Activated naive CD8-positive, alpha-beta T cell treated with anti-CD3 and anti-CD28 coated beads for 36 hours (primary cell): ENCODE data around the gene FSTL4. TPM values are rescaled to one million over a fixed set of nuclear protein-coding genes. Genes with fewer than 3 reads are reported as not detected.

Experiments
- DNase-seq: peaks from one replicate; pipeline ENCODE4 v3.0.0; 2021
- H3K27ac Mint-ChIP-seq: one replicate; pipeline ENCODE4 v1.8.0; 2022; ENCODE audit warnings: mild to moderate bottlenecking, moderate library complexity, mixed read lengths
- H3K27me3 Mint-ChIP-seq: one replicate; pipeline ENCODE4 v1.8.0; 2022; ENCODE audit warnings: mild to moderate bottlenecking, mixed read lengths
- H3K36me3 Mint-ChIP-seq: one replicate; pipeline ENCODE4 v1.8.0; 2021; ENCODE audit warnings: mild to moderate bottlenecking, mixed read lengths
- H3K4me1 Mint-ChIP-seq: one replicate; pipeline ENCODE4 v1.8.0; 2021; ENCODE audit warnings: mixed read lengths
- H3K4me3 Mint-ChIP-seq: one replicate; pipeline ENCODE4 v1.8.0; 2022; ENCODE audit warnings: mild to moderate bottlenecking, moderate library complexity, mixed read lengths
- H3K9me3 Mint-ChIP-seq: one replicate; pipeline ENCODE4 v1.8.0; 2022; ENCODE audit warnings: mixed read lengths
- total RNA-seq, 2 experiments: library from RNA; stranded (reverse); gene quantifications; one replicate each; pipeline ENCODE4 v1.2.3, GENCODE V29; 2021

FSTL4 gene
- total RNA-seq, 2 experiments from 2014 or later: 0.10 to 0.29 TPM

DNA sequence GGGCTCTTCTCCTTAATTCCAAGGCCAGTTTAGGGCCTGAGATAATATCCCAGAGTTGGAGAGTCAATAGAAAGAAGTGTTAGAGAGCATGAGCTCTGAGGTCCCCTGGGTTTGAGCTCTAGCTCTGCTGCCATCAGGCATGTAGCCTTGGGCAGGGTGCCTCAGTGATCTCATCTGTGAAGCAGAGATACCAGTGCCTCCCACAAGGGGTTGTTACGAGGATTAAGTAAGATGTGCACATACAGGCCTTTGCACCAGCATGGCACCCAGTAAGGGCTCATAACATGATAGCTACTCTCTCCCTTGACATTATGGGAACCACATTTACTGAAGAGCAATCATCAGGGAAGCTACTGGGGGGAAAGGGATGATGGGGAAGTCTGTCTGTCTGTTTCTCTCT, 294.8 kb downstream of the FSTL4 start:
- Mint-ChIP-seq H3K4me3 (no peak overlapping the region), H3K36me3 (no peaks in the 10 kb centered on the region), H3K27me3 (no peaks in the 10 kb centered on the region), H3K9me3 (no peaks in the 10 kb centered on the region), H3K4me1 (peaks cover 15% of the 10 kb centered on the region), H3K27ac (no peak overlapping the region)
- no peak for DNase-seq

DNA sequence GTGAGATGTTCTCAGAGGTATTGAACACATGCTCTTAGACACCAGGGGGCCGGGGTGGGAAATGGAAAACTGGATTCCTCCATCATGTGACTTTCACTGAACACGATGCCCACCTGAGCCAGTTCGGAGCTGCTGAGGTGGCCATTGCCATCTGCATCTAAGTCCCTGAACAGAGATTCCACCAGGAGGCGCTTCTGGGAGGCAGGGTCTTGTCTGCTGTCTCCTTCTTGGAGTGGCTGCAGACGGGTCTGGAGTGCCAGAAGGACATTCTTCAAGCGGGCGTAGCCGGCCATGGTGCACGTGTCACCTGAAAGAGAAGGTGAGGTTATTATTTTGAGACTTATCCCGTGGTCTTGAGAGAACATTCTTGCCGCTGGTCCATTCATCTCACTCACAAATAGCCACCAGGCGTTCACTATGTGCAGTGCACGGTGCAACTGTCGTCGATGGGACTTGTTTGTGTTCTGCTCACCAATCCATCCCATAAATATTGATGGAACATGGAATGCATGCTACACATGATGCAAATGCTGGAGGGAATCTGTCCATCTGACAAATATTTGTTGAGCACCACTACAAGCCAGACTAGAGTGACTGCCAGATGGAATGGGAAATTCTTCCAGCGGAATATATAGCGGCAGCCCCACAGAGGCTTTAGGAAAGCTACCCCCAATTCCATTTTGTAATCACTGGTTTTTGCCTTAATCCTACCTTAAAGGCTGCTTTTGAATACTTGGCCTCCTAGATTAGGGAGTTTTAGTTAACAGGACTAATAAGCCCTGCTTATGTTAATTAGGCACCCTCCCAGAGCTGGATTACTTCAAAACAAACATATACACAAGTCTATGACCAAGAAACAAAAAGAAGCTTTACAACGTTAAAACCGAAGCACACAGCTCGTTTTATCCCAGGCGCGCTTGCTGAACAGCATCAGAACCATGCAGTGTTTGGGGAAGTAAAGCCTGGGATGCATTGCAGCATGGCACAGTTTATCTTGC, 295.7 kb downstream of the FSTL4 start:
- H3K36me3 Mint-ChIP-seq: no peaks in the 10 kb centered on the region
- H3K4me3 Mint-ChIP-seq: no peak overlapping the region
- no peaks in the 10 kb centered on the region for H3K9me3 Mint-ChIP-seq
- H3K27me3 Mint-ChIP-seq: no peaks in the 10 kb centered on the region
- H3K4me1 Mint-ChIP-seq: peaks cover 6% of the 10 kb centered on the region
- DNase-seq: no peak
- no peak overlapping the region for H3K27ac Mint-ChIP-seq

DNA sequence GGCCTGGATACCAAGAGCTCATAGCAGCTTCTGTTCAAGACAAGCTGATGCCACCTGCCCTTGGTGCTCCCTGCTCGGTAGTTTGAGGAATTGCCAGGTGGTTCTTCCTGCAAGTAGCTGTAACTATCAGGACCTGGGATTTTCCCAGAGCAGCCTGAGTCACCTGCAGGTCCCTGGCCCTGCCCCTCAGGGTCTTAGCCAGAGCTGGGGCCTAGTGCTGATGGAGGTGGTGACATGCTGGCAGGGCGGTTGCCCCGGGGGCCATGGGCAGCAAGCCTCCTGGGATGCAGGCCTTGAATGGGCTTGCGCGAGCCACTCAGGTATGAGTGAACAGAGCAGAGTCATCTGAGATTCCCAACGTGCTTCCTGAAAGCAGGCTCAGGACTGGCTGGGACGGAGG, 298.3 kb downstream of the FSTL4 start:
- no peaks in the 10 kb centered on the region for H3K4me1 Mint-ChIP-seq
- no peak overlapping the region for H3K27ac Mint-ChIP-seq
- H3K9me3 Mint-ChIP-seq: no peaks in the 10 kb centered on the region
- DNase-seq: no peak
- H3K27me3 Mint-ChIP-seq: peaks cover 2% of the 10 kb centered on the region
- no peaks in the 10 kb centered on the region for H3K36me3 Mint-ChIP-seq
- no peak overlapping the region for H3K4me3 Mint-ChIP-seq

DNA sequence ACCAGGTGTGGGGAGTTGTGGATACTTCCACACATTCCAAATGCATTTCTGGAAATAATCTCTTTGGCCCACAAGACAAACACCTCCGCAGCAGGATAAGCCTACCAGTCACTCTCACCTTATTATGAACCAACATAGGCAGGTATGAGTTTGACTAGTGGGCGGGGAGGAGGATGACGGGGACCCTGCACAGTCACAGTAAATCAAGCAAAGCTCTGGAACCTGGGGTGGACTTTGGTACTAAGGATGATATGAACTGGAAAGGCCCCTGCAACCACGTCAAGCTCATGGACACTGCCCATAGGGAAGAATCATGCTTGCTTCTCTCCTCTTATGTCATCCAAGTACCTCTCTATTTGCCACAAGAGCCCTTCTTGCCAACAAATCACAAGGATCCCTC, 301.2 kb downstream of the FSTL4 start:
- no peak overlapping the region for H3K27ac Mint-ChIP-seq
- H3K27me3 Mint-ChIP-seq: peaks cover 3% of the 10 kb centered on the region
- no peak overlapping the region for H3K4me3 Mint-ChIP-seq
- DNase-seq: no peak
- no peaks in the 10 kb centered on the region for H3K36me3 Mint-ChIP-seq
- no peaks in the 10 kb centered on the region for H3K9me3 Mint-ChIP-seq
- no peaks in the 10 kb centered on the region for H3K4me1 Mint-ChIP-seq

DNA sequence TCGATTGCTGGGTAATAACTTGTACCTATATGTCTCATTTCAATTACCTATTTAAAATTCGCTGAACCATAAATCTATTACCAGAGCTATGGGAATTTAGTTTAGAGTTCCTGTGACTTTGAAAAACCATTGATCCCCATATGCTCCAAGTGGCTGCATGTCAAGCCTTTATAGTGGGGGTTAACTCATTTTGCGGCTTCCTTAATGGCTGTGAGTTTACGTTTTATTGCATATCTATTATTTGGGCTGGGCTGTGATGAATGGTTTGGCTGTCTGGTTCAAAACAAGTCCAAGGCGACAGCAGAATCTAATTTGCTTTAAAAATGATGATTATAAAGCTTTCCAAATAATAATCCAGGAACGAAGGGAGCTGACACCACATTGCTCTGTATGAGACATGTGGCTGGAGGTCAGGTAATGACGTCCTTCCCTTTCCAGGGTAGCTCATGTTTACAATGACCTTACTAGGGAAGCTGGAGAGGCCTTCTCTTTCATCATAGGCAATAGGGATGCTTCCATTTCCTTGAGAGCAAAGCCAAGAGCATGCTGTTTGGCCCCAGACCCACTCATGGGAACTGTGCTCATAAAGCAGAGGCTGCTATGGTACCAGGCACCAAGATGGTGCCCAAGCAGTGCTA, 302.2 kb downstream of the FSTL4 start:
- Mint-ChIP-seq H3K36me3 (no peaks in the 10 kb centered on the region), H3K27ac (no peak overlapping the region), H3K9me3 (no peaks in the 10 kb centered on the region), H3K4me3 (no peak overlapping the region), H3K4me1 (no peaks in the 10 kb centered on the region), H3K27me3 (peaks cover 3% of the 10 kb centered on the region)
- no peak for DNase-seq

DNA sequence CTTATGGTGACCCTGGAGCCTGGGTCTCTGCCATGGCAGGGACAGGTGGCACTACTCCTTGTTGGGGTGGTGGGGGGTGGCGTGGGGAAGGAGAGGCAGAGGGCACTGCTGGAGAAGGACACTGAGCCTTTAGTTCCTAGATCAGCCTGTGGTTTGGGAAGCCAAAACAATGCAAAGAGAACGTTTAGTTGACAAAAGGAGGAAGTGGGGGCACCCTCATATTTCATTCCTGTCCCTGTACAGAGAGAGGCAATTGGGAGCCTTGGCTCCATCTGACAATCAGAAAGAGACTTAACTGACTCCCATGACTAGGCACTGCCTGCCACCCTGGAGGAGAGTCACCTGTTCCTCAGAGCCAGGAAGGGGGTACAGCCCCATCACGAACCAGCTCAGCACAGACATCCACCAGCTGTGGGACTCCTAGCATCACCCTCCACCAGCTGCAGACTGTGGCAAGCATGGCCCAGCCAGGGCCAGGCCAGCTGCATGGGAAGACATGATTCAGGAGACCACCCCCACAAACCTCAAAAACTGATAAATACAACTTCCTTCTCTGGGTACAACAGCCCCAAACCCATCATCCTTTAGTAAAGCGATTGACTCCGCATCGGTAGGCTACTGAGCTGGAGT, 303.1 kb downstream of the FSTL4 start:
- H3K36me3 Mint-ChIP-seq: no peaks in the 10 kb centered on the region
- H3K27ac Mint-ChIP-seq: no peak overlapping the region
- no peak overlapping the region for H3K4me3 Mint-ChIP-seq
- no peaks in the 10 kb centered on the region for H3K9me3 Mint-ChIP-seq
- H3K4me1 Mint-ChIP-seq: no peaks in the 10 kb centered on the region
- peaks cover 3% of the 10 kb centered on the region for H3K27me3 Mint-ChIP-seq
- no peak for DNase-seq

DNA sequence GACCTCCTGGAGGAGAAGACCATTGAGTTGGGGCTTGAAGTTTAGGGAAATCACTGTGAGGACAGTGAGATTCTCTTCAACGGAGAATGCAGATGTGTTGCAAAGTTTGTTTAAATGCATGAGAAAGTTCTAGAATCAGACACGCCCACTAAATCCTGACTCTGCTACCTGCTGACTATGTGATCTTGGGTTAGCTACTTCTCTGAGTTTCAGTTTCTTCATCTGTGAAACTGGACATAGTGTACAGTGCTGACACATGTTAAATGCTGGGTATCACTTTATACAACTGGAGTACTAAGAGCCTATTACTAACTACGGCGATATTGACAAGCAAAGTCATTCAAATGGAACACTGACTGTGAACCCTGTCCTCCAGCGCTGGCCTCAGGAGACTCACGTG, 305.1 kb downstream of the FSTL4 start:
- no peaks in the 10 kb centered on the region for H3K4me1 Mint-ChIP-seq
- H3K36me3 Mint-ChIP-seq: no peaks in the 10 kb centered on the region
- no peak overlapping the region for H3K27ac Mint-ChIP-seq
- no peak for DNase-seq
- H3K27me3 Mint-ChIP-seq: peaks cover 3% of the 10 kb centered on the region
- H3K9me3 Mint-ChIP-seq: no peaks in the 10 kb centered on the region
- no peak overlapping the region for H3K4me3 Mint-ChIP-seq

DNA sequence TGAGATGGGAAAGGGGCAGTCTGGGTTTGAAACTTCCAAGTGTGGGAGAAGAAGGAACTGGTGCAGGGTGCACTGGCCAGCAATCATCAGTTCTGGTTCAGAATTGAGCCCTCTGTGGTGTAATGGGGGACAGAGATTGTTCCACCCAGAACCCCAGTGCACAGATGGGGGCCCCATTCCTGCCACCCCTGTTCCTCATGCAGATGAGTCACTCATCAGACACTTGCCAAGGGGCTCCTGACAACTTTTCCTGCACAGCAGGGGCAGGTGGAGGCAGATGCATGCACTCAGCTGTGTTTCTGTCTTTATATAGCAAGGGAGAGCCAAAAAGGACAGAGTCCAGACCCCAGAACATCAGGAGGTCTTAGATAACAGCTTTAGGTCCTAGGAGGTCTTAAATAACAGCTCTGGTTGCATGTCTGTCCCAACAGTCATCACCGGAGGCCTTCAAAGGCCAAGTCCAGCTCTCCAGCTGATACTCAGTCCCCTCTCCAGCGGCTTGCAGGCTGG, 307.6 kb downstream of the FSTL4 start:
- no peaks in the 10 kb centered on the region for H3K36me3 Mint-ChIP-seq
- H3K27ac Mint-ChIP-seq: no peak overlapping the region
- H3K4me1 Mint-ChIP-seq: no peaks in the 10 kb centered on the region
- no peak overlapping the region for H3K4me3 Mint-ChIP-seq
- H3K9me3 Mint-ChIP-seq: no peaks in the 10 kb centered on the region
- DNase-seq: no peak
- peaks cover 3% of the 10 kb centered on the region for H3K27me3 Mint-ChIP-seq

DNA sequence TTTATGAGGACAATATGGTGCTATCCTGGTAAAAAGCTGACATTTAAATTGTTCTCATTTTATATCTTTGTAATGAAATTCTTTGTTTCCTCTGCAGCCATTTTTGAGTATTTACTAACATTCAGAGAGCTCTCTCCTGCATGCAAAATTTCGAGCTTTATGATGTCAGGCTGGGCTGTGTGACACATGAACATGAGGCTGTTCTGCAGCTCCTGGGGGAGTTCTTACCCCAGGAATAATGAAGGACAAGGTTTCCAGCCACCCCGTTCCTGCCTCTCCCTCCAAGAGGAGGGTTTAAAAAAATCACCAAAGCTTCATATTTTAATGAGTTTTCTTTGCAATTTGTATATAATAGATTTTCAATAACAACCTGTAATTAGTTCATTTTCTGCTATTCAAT, 308.2 kb downstream of the FSTL4 start:
- peaks cover 2% of the 10 kb centered on the region for H3K27me3 Mint-ChIP-seq
- H3K27ac Mint-ChIP-seq: no peak overlapping the region
- H3K4me1 Mint-ChIP-seq: no peaks in the 10 kb centered on the region
- no peak for DNase-seq
- H3K4me3 Mint-ChIP-seq: no peak overlapping the region
- no peaks in the 10 kb centered on the region for H3K9me3 Mint-ChIP-seq
- H3K36me3 Mint-ChIP-seq: no peaks in the 10 kb centered on the region

DNA sequence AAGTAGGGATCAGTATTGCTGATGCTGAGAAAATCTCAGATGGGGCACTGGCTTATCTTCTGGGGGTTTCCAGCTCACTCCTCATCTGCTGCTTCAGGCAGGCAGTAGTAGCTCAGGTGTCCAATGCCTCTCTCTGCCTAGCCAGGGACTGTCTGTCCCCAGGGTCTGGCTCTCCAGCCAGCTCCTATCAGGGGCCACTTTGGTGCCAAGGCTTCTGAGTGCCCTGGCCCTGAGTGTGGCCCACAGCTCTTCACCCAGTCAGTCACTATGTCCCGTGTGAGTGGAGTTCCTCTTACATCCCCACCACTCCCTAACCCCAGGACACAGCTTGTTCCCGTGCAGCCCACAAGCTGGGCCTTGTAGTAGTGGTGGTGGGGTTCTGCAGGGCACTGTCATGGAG, 309.0 kb downstream of the FSTL4 start:
- Mint-ChIP-seq H3K27ac (no peak overlapping the region), H3K4me1 (peaks cover 7% of the 10 kb centered on the region), H3K4me3 (no peak overlapping the region), H3K36me3 (no peaks in the 10 kb centered on the region), H3K27me3 (no peaks in the 10 kb centered on the region), H3K9me3 (no peaks in the 10 kb centered on the region)
- DNase-seq: no peak

DNA sequence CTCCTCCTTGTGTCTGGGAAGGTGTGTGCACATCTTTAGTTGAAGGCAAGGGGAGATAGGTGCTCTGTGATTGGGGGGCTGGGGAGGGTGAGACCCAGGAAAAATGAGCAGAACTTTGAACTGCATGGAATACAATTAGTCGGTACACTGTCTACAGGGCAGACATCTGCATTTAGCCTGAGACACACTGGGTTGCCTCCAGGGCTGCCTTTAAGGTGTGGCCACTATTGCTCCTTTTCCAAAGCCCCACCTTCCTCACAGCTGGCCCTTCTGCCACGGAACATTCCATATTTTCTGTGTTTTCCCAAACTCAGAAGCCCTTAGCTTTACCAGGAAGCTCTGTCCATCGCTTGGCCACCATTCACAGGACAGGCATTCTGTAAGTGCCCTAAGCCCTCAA, 312.6 kb downstream of the FSTL4 start:
- Mint-ChIP-seq H3K27ac (no peak overlapping the region), H3K27me3 (no peaks in the 10 kb centered on the region), H3K9me3 (no peaks in the 10 kb centered on the region), H3K4me1 (peaks cover 10% of the 10 kb centered on the region), H3K36me3 (no peaks in the 10 kb centered on the region), H3K4me3 (no peak overlapping the region)
- DNase-seq: no peak

DNA sequence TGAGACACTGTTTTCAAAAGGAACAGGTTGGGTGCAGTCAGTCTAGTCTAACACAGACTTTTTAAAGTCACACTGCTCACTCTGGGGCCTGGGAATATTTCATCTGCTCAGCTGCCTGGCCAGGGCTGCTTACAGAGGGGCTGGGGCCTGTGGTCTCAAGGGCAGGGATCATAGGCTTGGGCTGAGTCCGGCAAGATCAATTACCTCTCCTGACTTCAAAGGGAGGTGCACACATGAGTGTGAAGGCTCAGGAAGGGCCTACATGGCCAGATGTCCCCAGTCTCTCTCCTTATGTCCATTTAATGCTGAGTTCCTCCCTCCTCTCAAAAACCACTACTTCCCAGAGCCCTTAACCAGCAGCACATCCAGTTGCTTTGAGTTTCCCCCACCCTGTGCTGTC, 313.3 kb downstream of the FSTL4 start:
- no peak for DNase-seq
- no peak overlapping the region for H3K4me3 Mint-ChIP-seq

DNA sequence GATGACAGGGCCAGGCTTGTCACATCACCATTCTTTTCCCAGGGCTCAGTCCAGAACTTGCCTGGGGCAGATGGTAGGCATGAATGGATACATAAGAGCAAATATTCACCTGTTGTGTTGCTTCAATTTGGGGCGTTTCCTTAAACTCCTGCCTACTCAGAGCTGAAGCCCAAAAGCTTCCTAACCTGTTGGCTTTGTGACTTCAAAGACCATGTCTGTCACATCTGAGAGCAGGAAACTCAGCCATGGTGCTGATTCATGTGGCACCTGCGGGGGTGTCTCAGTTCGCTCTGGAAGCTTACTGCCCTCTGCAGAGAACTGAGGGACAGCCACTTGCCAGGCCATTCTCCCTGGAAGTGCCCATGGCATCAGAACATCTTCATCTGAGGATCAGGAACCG, 313.9 kb downstream of the FSTL4 start:
- Mint-ChIP-seq H3K4me1 (peaks cover 10% of the 10 kb centered on the region), H3K27me3 (no peaks in the 10 kb centered on the region), H3K4me3 (no peak overlapping the region), H3K27ac (no peak overlapping the region), H3K36me3 (no peaks in the 10 kb centered on the region), H3K9me3 (no peaks in the 10 kb centered on the region)
- peak; percentile 21 for DNase-seq

More for the DNA sequence above, 313.3 kb downstream of the FSTL4 start:
- H3K27ac Mint-ChIP-seq: no peak overlapping the region
- no peaks in the 10 kb centered on the region for H3K27me3 Mint-ChIP-seq
- peaks cover 10% of the 10 kb centered on the region for H3K4me1 Mint-ChIP-seq
- H3K9me3 Mint-ChIP-seq: no peaks in the 10 kb centered on the region
- H3K36me3 Mint-ChIP-seq: no peaks in the 10 kb centered on the region

DNA sequence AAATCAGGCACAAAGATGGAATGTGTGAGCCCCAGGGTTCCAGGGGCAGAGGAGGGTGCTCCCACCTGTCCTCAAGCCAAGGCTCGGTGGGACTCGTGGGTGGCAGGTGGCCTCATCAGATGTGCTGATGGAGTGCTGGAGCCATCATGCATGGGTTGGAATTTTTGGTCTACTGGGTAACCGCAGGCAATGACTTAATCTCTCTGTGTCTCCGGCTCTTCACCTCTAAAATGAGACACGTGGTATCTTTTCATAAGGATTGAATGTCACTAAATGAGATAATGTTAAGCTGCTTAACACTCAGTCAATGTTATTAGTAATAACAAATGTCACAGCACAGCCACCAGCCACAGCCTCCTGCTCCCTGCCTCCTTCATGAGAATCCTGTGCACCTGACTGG, 315.0 kb downstream of the FSTL4 start:
- Mint-ChIP-seq H3K4me3 (no peak overlapping the region), H3K4me1 (peaks cover 10% of the 10 kb centered on the region), H3K9me3 (no peaks in the 10 kb centered on the region), H3K27ac (no peak overlapping the region), H3K36me3 (no peaks in the 10 kb centered on the region), H3K27me3 (no peaks in the 10 kb centered on the region)
- DNase-seq: no peak

DNA sequence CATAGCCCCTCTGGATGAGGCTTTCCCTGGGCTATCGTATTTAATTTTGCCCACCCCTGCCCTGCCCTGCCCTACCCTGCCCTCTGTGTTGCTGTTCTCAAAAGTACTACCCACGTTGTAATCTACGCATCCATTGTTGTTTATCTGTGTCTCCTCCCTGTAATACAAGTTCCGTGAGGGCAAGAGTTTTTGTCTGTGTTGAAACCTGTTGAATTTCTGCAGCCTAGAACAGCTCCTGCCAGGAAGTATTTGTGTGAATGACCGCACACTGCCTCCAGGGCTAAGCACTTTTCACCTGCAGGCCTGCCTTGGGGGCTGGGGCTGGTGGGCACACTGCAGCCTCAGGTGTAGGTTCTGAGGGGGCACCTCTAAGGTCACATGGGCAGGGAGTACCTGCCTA, 315.7 kb downstream of the FSTL4 start:
- Mint-ChIP-seq H3K4me1 (peaks cover 10% of the 10 kb centered on the region), H3K9me3 (no peaks in the 10 kb centered on the region), H3K27me3 (no peaks in the 10 kb centered on the region), H3K27ac (no peak overlapping the region), H3K36me3 (no peaks in the 10 kb centered on the region), H3K4me3 (no peak overlapping the region)
- no peak for DNase-seq
